ENCODE results near the gene TRAM2. TPM values are rescaled to one million over a fixed set of nuclear protein-coding genes. Genes with fewer than 3 reads are reported as not detected.

The TRAM2 gene
- total and polyA plus RNA-seq, 2 donors (not counting 3 experiments of a cell fraction or from before 2014, with no cell fraction given): 85.7 to 98.6 TPM

DNA sequence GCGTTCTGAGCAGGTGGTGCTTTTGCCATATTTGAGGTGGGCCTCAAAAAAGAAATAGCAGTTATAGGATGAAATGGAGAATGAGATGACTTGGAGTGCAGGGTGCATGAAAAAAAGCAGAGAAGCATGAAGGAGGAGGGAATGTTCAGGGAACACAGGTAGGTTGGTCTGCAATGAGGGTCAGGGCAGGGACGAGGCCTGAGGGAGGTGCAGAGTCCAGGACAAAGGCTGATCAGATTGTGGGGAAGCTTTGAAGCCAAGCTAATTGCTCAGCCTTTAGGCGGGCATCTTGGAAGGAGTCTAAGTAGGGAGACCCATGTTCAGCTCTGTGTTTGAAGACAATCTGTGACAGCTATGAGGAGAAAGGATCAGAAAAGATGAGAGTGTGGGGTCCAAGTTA is 12.0 kb downstream of the TRAM2 start:
- no peak overlapping the region for H3K4me3 ChIP-seq (replicated peaks in 1 of 3; ENCODE audit: insufficient read depth in 1 of 3, low read depth in 1 of 3, low read length in 3 of 3)
- no peak overlapping the region for H3K4me2 ChIP-seq (ENCODE audit: insufficient read depth, low read length)
- no peak overlapping the region for H3K27ac ChIP-seq (ENCODE audit: insufficient read depth, low read depth, low read length)
- peaks cover 95% of the 10 kb centered on the region for H3K79me2 ChIP-seq (ENCODE audit: control insufficient read depth, insufficient read depth, low read length)
- H3K9ac ChIP-seq (replicated peaks; ENCODE audit: extremely low read depth, insufficient read depth, low read length): no peak overlapping the region
- DNase-seq (ENCODE audit: low read depth, low spot score): no peak
- TF ChIP-seq, protein P1, sequence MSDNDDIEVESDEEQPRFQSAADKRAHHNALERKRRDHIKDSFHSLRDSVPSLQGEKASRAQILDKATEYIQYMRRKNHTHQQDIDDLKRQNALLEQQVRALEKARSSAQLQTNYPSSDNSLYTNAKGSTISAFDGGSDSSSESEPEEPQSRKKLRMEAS (IDR thresholded peaks at IDR 0.05; ENCODE audit: insufficient read depth, insufficient read length): no peak
- TF ChIP-seq POLR2A (IDR thresholded peaks at IDR 0.05; ENCODE audit: low read depth, low read length) (no peak), GATA2 (IDR thresholded peaks at IDR 0.05; ENCODE audit: insufficient read depth, insufficient read length, low read depth, low read length) (no peak), FOS (IDR thresholded peaks at IDR 0.05; ENCODE audit: borderline replicate concordance, insufficient read depth, low read length) (no peak), JUN (IDR thresholded peaks at IDR 0.05; ENCODE audit: borderline replicate concordance, insufficient read depth, insufficient read length, low read depth) (no peak), POLR2AphosphoS5 (IDR thresholded peaks at IDR 0.05; ENCODE audit: insufficient read depth, low read depth, low read length) (no peak), EZH2 (IDR thresholded peaks at IDR 0.05; ENCODE audit: borderline replicate concordance, low read depth, low read length, severe bottlenecking) (no peak), MYC (IDR thresholded peaks at IDR 0.05; ENCODE audit: low read depth, low read length) (no peak)
- TF ChIP-seq, protein P2, sequence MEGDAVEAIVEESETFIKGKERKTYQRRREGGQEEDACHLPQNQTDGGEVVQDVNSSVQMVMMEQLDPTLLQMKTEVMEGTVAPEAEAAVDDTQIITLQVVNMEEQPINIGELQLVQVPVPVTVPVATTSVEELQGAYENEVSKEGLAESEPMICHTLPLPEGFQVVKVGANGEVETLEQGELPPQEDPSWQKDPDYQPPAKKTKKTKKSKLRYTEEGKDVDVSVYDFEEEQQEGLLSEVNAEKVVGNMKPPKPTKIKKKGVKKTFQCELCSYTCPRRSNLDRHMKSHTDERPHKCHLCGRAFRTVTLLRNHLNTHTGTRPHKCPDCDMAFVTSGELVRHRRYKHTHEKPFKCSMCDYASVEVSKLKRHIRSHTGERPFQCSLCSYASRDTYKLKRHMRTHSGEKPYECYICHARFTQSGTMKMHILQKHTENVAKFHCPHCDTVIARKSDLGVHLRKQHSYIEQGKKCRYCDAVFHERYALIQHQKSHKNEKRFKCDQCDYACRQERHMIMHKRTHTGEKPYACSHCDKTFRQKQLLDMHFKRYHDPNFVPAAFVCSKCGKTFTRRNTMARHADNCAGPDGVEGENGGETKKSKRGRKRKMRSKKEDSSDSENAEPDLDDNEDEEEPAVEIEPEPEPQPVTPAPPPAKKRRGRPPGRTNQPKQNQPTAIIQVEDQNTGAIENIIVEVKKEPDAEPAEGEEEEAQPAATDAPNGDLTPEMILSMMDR (IDR thresholded peaks at IDR 0.05; ENCODE audit: extremely low read depth in 1 of 2, insufficient read depth in 1 of 2, low read depth in 1 of 2, low read length in 2 of 2): no peak
- peaks cover 62% of the 10 kb centered on the region for H3K4me1 ChIP-seq (ENCODE audit: control insufficient read depth, extremely low read depth, insufficient read depth, low read length)
- H3K36me3 ChIP-seq (ENCODE audit: control insufficient read depth in 2 of 2, extremely low read depth in 1 of 2, insufficient read depth in 2 of 2, low read length in 2 of 2): no peaks in the 10 kb centered on the region
- H3K27me3 ChIP-seq (ENCODE audit: control insufficient read depth in 2 of 2, insufficient read depth in 2 of 2, low read length in 2 of 2): no peaks in the 10 kb centered on the region
- no peak for FAIRE-seq
- ChIA-PET CTCF (interaction anchor here (0.8 to 1.0 kb wide), 2 partner anchors 10 to 15 kb away, joined by 3 to 4 read pairs; no protein-coding TSS in a partner anchor), POLR2A (no interaction called here)
- intact Hi-C loops (cut with micrococcal nuclease): no loop called here
- H4K20me1 ChIP-seq (replicated peaks; ENCODE audit: control insufficient read depth, extremely low read depth, insufficient read depth, low read length): no peaks in the 10 kb centered on the region
- H2AFZ ChIP-seq (ENCODE audit: low read depth, low read length): no peak overlapping the region
- no peaks in the 10 kb centered on the region for H3K9me1 ChIP-seq (replicated peaks; ENCODE audit: control insufficient read depth, extremely low read depth, insufficient read depth, low read length)
- no TSS peak for BruUV-seq (replicated peaks)
- dilution Hi-C loops (cut with MboI; ENCODE audit: extremely low pct_ligation_motif_present, low sequenced_read_pairs): no loop called here
- H3K9me3 ChIP-seq (replicated peaks; ENCODE audit: control insufficient read depth, insufficient read depth, low read length): no peaks in the 10 kb centered on the region

Measured in endothelial cell of umbilical vein (primary cell).